Sigmoid colon (tissue), 7 donors: ENCODE results near the gene FHAD1. TPM values are rescaled to one million over a fixed set of nuclear protein-coding genes. Genes with fewer than 3 reads are reported as not detected.

ENCODE experiments used
- DNase-seq: peaks from one replicate; pipeline ENCODE4 v3.0.0-alpha.2; 2019
- H3K27ac ChIP-seq, 4 donors: fragments of 200-600 bp; sonication (generic); one replicate each; pipeline ENCODE4 v1.5.1; 2016 to 2019; ENCODE audit warnings: mild to moderate bottlenecking in 1 of 4
- H3K27me3 ChIP-seq, 3 donors: fragments of 200-600 bp; sonication (generic); one replicate each; pipeline ENCODE4 v1.5.1; 2019; ENCODE audit warnings: mild to moderate bottlenecking in 1 of 3
- H3K36me3 ChIP-seq, 4 donors: fragments of 200-600 bp; sonication (generic); one replicate each; pipeline ENCODE4 v1.5.1; 2016 to 2019
- H3K4me1 ChIP-seq, 4 donors: fragments of 200-600 bp; sonication (generic); one replicate each; pipeline ENCODE4 v1.5.1; 2017 to 2019
- H3K4me3 ChIP-seq, 4 donors: fragments of 200-600 bp; sonication (generic); one replicate each; pipeline ENCODE4 v1.5.1; 2017 to 2019; ENCODE audit warnings: mild to moderate bottlenecking in 2 of 4, moderate library complexity in 1 of 4
- H3K9me3 ChIP-seq, 4 donors: fragments of 200-600 bp in 3 of 4; sonication (generic) in 3 of 4; one replicate each; pipeline versions ENCODE4 v1.5.1 to v1.6.1; 2013 to 2019
- EP300 ChIP-seq, 4 donors: sonication (generic); formaldehyde crosslinking; IDR thresholded peaks; one replicate each; pipeline ENCODE4 v1.6.1; 2017; ENCODE audit warnings: antibody characterized with exemption in 4 of 4
- POLR2A ChIP-seq, 2 donors: fragments of 450-650 bp; IDR thresholded peaks; one replicate each; pipeline ENCODE4 v1.6.1; 2016; ENCODE audit warnings: antibody characterized with exemption in 2 of 2, mild to moderate bottlenecking in 2 of 2, moderate library complexity in 2 of 2
- POLR2AphosphoS5 ChIP-seq, 4 donors: sonication (generic); formaldehyde crosslinking; IDR thresholded peaks; one replicate each; pipeline ENCODE4 v1.6.1; 2017; ENCODE audit warnings: antibody characterized with exemption in 4 of 4
- WGBS, 2 donors: extraction: QIAGEN DNeasy Blood & Tissue Kit; methylation state at CpG; one replicate each; pipeline ENCODE4 v1.1.7; 2013; 5-methylcytosine and 5-hydroxymethylcytosine counted together
- intact Hi-C: fragments of 100-400 bp; cut with DNase I; formaldehyde crosslinking; loops from one replicate; pipeline ENCODE4 v1.15.1; 2023
- polyA plus RNA-seq, 3 donors: library from polyadenylated mRNA; stranded (reverse); fragments of 200-250 nt; gene quantifications; one replicate each; pipeline ENCODE4 v1.2.3, GENCODE V29; 2013
- total RNA-seq, 4 donors: library from RNA; depleted of rRNA; stranded (reverse); fragments of >200 nt; gene quantifications; one replicate each; pipeline ENCODE4 v1.1.0, GENCODE V29; 2016
- TF ChIP-seq, protein P1 (sequence below), 4 experiments: fragments of 450-650 bp in 3 of 4; fragments of 200-600 bp in 1 of 4; IDR thresholded peaks; one replicate each; pipeline ENCODE4 v1.5.1; 2016 to 2019; ENCODE audit warnings: antibody characterized with exemption in 4 of 4, mild to moderate bottlenecking in 3 of 4, moderate library complexity in 2 of 4
- donor health status: healthy with polysubstance abuse.
- donor health status: Bipolar disorder and iron deficiency.
- donor health status: healthy.

The FHAD1 gene
- total and polyA plus RNA-seq, 7 donors = 0.27 to 1.8 (median 0.92) TPM; not detected in 2

DNA sequence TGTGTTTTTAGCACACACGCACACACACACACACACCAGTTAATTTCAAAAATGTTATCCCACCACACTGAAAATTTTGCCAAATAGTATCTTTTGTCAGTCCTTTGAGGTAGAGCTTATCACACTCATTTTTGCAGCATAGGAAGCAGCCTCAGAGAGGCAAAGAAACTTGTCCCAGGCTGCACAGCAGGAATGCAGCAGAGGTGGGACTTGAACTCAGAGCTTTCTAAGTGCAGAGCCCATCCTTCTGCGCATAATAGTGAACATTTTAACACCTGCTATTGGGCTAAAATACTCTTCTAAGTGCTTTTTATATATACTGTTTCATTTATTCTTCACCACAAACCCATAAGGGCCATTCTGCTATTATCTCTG is 15.0 kb downstream of the FHAD1 start:
- WGBS, 2 donors = 93% methylated on average over 2 of the region's 2 CpGs
- no peak overlapping the region for H3K4me3 ChIP-seq
- no peaks in the 10 kb centered on the region for H3K36me3 ChIP-seq
- peak overlapping the region in 1 of 4 donors; percentile 70 for H3K27ac ChIP-seq
- H3K4me1 ChIP-seq = peaks cover 0 to 40% (median 31%) of the 10 kb centered on the region in 4 donors
- no peaks in the 10 kb centered on the region for H3K27me3 ChIP-seq
- H3K9me3 ChIP-seq = no peaks in the 10 kb centered on the region
- TF ChIP-seq POLR2AphosphoS5 (IDR thresholded peaks at IDR 0.05) = no peak
- TF ChIP-seq POLR2A (IDR thresholded peaks at IDR 0.05) = no peak
- TF ChIP-seq, protein P1, sequence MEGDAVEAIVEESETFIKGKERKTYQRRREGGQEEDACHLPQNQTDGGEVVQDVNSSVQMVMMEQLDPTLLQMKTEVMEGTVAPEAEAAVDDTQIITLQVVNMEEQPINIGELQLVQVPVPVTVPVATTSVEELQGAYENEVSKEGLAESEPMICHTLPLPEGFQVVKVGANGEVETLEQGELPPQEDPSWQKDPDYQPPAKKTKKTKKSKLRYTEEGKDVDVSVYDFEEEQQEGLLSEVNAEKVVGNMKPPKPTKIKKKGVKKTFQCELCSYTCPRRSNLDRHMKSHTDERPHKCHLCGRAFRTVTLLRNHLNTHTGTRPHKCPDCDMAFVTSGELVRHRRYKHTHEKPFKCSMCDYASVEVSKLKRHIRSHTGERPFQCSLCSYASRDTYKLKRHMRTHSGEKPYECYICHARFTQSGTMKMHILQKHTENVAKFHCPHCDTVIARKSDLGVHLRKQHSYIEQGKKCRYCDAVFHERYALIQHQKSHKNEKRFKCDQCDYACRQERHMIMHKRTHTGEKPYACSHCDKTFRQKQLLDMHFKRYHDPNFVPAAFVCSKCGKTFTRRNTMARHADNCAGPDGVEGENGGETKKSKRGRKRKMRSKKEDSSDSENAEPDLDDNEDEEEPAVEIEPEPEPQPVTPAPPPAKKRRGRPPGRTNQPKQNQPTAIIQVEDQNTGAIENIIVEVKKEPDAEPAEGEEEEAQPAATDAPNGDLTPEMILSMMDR (IDR thresholded peaks at IDR 0.05) = no peak
- TF ChIP-seq EP300 (IDR thresholded peaks at IDR 0.05) = no peak
- intact Hi-C loops = no loop called here
- DNase-seq = no peak

DNA sequence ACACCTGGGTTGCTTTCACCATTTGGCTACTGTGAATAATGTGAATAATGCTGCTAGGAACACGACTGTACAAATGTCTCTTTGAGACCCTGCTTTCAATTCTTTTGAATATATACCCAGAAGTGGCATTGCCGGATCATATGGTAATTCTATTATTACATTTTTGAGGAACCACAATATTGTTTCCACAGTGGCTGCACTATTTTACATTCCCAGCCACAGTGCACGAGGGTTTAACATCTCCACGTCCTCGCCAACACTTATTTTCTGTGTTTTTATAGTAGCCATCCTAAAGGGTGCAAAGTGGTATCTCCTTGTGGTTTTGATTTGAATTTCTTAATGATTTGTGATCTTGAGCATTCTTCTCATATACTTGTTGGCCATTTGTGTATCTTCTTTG is 15.7 kb downstream of the FHAD1 start:
- no peak for DNase-seq
- 88% methylated on average over 5 of the region's 5 CpGs for WGBS, 2 donors
- peak overlapping the region in 1 of 4 donors; percentile 70 for H3K27ac ChIP-seq
- no peaks in the 10 kb centered on the region for H3K27me3 ChIP-seq
- H3K4me1 ChIP-seq = peaks cover 0 to 40% (median 31%) of the 10 kb centered on the region in 4 donors
- H3K9me3 ChIP-seq = no peaks in the 10 kb centered on the region
- intact Hi-C loops = no loop called here
- TF ChIP-seq POLR2A (IDR thresholded peaks at IDR 0.05) (no peak), POLR2AphosphoS5 (IDR thresholded peaks at IDR 0.05) (no peak), EP300 (IDR thresholded peaks at IDR 0.05) (no peak)
- TF ChIP-seq, protein P1 (IDR thresholded peaks at IDR 0.05) = no peak
- H3K36me3 ChIP-seq = no peaks in the 10 kb centered on the region
- H3K4me3 ChIP-seq = no peak overlapping the region

DNA sequence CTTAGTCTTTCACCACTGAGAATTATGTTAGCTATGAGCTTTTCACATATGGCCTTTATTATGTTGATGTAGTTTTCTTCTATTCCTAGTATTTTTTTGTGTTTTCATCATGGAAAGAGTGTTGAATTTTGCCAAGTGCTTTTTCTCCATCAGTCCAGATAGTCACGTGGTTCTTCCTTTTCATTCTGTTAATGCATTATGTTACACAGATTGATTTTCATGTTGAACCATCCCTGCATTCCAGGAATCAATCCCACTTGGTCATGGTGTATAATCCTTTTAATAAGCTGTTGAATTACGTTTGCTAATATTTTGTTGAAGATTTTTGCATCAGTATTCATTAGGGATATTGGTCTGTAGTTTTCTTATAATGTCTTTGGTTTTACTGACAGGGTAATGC is 17.7 kb downstream of the FHAD1 start:
- intact Hi-C loops = no loop called here
- Histone ChIP-seq H3K27ac (no peak overlapping the region), H3K27me3 (no peaks in the 10 kb centered on the region), H3K4me3 (no peak overlapping the region), H3K9me3 (no peaks in the 10 kb centered on the region), H3K36me3 (no peaks in the 10 kb centered on the region), H3K4me1 (peaks cover 0 to 22% (median 16%) of the 10 kb centered on the region in 4 donors)
- WGBS, 2 donors = 84 to 87% methylated on average over 2 of the region's 2 CpGs
- no peak for DNase-seq
- no peak for TF ChIP-seq EP300 (IDR thresholded peaks at IDR 0.05)
- TF ChIP-seq, protein P1 (IDR thresholded peaks at IDR 0.05) = no peak
- no peak for TF ChIP-seq POLR2AphosphoS5 (IDR thresholded peaks at IDR 0.05)
- TF ChIP-seq POLR2A (IDR thresholded peaks at IDR 0.05) = no peak

DNA sequence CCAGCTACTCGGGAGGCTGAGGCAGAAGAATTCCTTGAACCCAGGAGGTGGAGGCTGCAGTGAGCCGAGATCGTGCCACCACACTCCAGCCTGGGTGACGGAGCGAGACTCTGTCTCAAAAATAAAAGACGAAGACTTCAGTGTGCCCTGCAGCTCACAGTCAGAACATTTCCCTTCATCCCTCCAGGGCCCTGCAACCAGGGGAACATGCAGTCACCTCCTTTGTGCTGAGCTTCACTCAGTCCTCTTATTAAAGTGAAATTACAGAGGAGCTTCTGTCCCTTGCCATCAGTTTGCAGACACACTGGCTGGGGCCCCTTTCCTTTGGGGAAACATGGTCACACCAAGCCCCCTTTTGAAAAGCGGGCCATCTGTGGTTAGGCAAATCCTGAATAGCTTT is 24.2 kb downstream of the FHAD1 start:
- intact Hi-C loops = loop anchor here (5.0 kb wide), 1 partner anchor 59 kb away; no protein-coding TSS in a partner anchor
- DNase-seq = no peak
- WGBS, 2 donors = 80 to 87% methylated on average over 6 to 7 of the region's 7 CpGs

More for the DNA sequence above, 24.2 kb downstream of the FHAD1 start:
- no peak for TF ChIP-seq POLR2A (IDR thresholded peaks at IDR 0.05)
- TF ChIP-seq, protein P1 (IDR thresholded peaks at IDR 0.05) = no peak
- no peak for TF ChIP-seq POLR2AphosphoS5 (IDR thresholded peaks at IDR 0.05)
- no peak for TF ChIP-seq EP300 (IDR thresholded peaks at IDR 0.05)
- Histone ChIP-seq H3K27me3 (no peaks in the 10 kb centered on the region), H3K4me1 (peaks cover 0 to 10% (median 6%) of the 10 kb centered on the region in 4 donors), H3K9me3 (no peaks in the 10 kb centered on the region), H3K27ac (no peak overlapping the region), H3K4me3 (no peak overlapping the region), H3K36me3 (no peaks in the 10 kb centered on the region)
